ENCODE results near the gene LHX8. TPM values are rescaled to one million over a fixed set of nuclear protein-coding genes. Genes with fewer than 3 reads are reported as not detected.

Gene LHX8
- total and polyA plus RNA-seq, 2 donors (not counting 1 experiment from before 2014, with no cell fraction given): not detected

DNA sequence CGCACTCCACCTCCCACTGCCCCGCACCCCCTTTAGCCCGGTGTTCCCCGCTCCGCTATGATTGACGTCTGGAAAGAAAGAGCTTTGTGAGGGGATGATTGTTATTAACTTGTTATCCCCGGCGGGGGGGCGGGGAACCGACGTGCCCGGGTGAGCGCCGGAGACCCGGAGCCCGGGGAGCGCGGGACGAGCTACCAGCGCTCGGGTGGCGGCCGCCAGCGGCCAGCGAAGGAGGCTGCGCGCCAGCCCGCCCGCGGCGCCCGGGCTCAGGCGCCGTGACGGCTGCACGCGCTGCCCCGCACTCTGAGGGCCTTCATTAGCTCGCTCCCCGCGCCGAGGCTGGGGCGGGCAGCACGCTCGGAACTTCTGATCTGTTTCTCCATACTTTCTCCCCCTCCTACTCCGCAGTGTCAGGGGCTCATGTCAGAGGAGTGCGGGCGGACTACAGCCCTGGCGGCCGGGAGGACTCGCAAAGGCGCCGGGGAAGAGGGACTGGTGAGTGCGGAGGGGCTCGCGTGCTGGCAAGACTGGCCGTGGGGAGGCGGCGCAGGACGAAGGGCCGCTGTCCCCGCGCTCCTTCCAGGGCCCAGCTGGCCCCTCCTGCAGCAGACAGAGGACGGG is 2.1 kb downstream of the LHX8 start:
- no peak overlapping the region for H3K27ac ChIP-seq (ENCODE audit: insufficient read depth, low read length)
- no peaks in the 10 kb centered on the region for H3K79me2 ChIP-seq (ENCODE audit: control insufficient read depth, insufficient read depth, low read length)
- no peaks in the 10 kb centered on the region for H3K9me3 ChIP-seq (ENCODE audit: control insufficient read depth, insufficient read depth, low read depth, low read length)
- peaks cover 49% of the 10 kb centered on the region for H3K27me3 ChIP-seq (ENCODE audit: control insufficient read depth, insufficient read depth, low read length)
- H2AFZ ChIP-seq (ENCODE audit: low read length): no peak overlapping the region
- no peaks in the 10 kb centered on the region for H4K20me1 ChIP-seq (ENCODE audit: control insufficient read depth, extremely low read depth, insufficient read depth, low read length)
- DNase-seq (ENCODE audit: low read depth in 2 of 2): no peak
- no peak for TF ChIP-seq CTCF (conservative IDR thresholded peaks at IDR 0.05 in 1 of 2, IDR thresholded peaks at IDR 0.05 in 1 of 2; ENCODE audit: low read depth in 1 of 2, low read length in 2 of 2)
- no peak overlapping the region for H3K4me3 ChIP-seq (replicated peaks in 1 of 4; ENCODE audit: control extremely low read depth in 1 of 4, insufficient read depth in 1 of 4, low read depth in 3 of 4, low read length in 4 of 4)
- H3K4me2 ChIP-seq (ENCODE audit: extremely low read depth, insufficient read depth, low read length): no peak overlapping the region
- no peaks in the 10 kb centered on the region for H3K36me3 ChIP-seq (ENCODE audit: control insufficient read depth, insufficient read depth, low read length)
- H3K9ac ChIP-seq (ENCODE audit: insufficient read depth, low read length): no peak overlapping the region
- no peaks in the 10 kb centered on the region for H3K4me1 ChIP-seq (ENCODE audit: control insufficient read depth, extremely low read depth, insufficient read depth, low read length)

GRCh38 chr1:75136921-75137641 is 2.9 kb downstream of the LHX8 start:
- H3K27me3 ChIP-seq (ENCODE audit: control insufficient read depth, insufficient read depth, low read length): peaks cover 41% of the 10 kb centered on the region
- no peak overlapping the region for H3K4me3 ChIP-seq (replicated peaks in 1 of 4; ENCODE audit: control extremely low read depth in 1 of 4, insufficient read depth in 1 of 4, low read depth in 3 of 4, low read length in 4 of 4)
- H2AFZ ChIP-seq (ENCODE audit: low read length): no peak overlapping the region
- no peak overlapping the region for H3K27ac ChIP-seq (ENCODE audit: insufficient read depth, low read length)
- H3K9me3 ChIP-seq (ENCODE audit: control insufficient read depth, insufficient read depth, low read depth, low read length): no peaks in the 10 kb centered on the region
- no peaks in the 10 kb centered on the region for H3K4me1 ChIP-seq (ENCODE audit: control insufficient read depth, extremely low read depth, insufficient read depth, low read length)
- no peaks in the 10 kb centered on the region for H3K36me3 ChIP-seq (ENCODE audit: control insufficient read depth, insufficient read depth, low read length)
- peak in 1 of 2 donors; percentile 6 for DNase-seq (ENCODE audit: low read depth in 2 of 2)
- H4K20me1 ChIP-seq (ENCODE audit: control insufficient read depth, extremely low read depth, insufficient read depth, low read length): no peaks in the 10 kb centered on the region
- H3K4me2 ChIP-seq (ENCODE audit: extremely low read depth, insufficient read depth, low read length): no peak overlapping the region
- TF ChIP-seq CTCF (conservative IDR thresholded peaks at IDR 0.05 in 1 of 2, IDR thresholded peaks at IDR 0.05 in 1 of 2; ENCODE audit: low read depth in 1 of 2, low read length in 2 of 2): no peak
- TF ChIP-seq EZH2 (IDR thresholded peaks at IDR 0.05; ENCODE audit: low read length, missing control alignments): peak; percentile 31
- no peak overlapping the region for H3K9ac ChIP-seq (ENCODE audit: insufficient read depth, low read length)
- no peaks in the 10 kb centered on the region for H3K79me2 ChIP-seq (ENCODE audit: control insufficient read depth, insufficient read depth, low read length)

DNA sequence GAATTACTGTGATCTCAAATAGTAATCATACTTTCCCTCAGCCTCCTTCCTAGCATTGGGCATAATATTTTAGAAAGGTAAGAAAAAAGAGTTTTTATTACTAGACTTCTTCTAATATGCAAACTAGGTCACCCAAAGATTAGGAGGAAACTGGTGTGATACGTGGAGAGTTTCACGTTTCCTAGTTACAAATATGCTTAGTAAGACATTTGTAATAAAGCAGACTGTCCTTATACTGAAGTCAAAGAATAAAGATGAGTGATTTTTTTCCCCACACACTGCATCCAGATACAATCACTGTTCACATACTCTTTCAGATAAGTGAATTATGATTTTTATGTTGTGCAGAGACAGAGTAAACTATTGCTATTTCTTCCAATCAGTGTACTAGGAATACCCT is 17.9 kb downstream of the LHX8 start:
- Histone ChIP-seq H3K4me2 (ENCODE audit: extremely low read depth, insufficient read depth, low read length) (no peak overlapping the region), H3K36me3 (ENCODE audit: control insufficient read depth, insufficient read depth, low read length) (no peaks in the 10 kb centered on the region), H3K4me3 (replicated peaks in 1 of 4; ENCODE audit: control extremely low read depth in 1 of 4, insufficient read depth in 1 of 4, low read depth in 3 of 4, low read length in 4 of 4) (no peak overlapping the region), H4K20me1 (ENCODE audit: control insufficient read depth, extremely low read depth, insufficient read depth, low read length) (no peaks in the 10 kb centered on the region), H3K9me3 (ENCODE audit: control insufficient read depth, insufficient read depth, low read depth, low read length) (no peaks in the 10 kb centered on the region), H3K27ac (ENCODE audit: insufficient read depth, low read length) (no peak overlapping the region), H3K9ac (ENCODE audit: insufficient read depth, low read length) (no peak overlapping the region), H3K79me2 (ENCODE audit: control insufficient read depth, insufficient read depth, low read length) (no peaks in the 10 kb centered on the region), H3K27me3 (ENCODE audit: control insufficient read depth, insufficient read depth, low read length) (no peaks in the 10 kb centered on the region), H2AFZ (ENCODE audit: low read length) (no peak overlapping the region), H3K4me1 (ENCODE audit: control insufficient read depth, extremely low read depth, insufficient read depth, low read length) (no peaks in the 10 kb centered on the region)
- TF ChIP-seq EZH2 (IDR thresholded peaks at IDR 0.05; ENCODE audit: low read length, missing control alignments) (no peak), CTCF (conservative IDR thresholded peaks at IDR 0.05 in 1 of 2, IDR thresholded peaks at IDR 0.05 in 1 of 2; ENCODE audit: low read depth in 1 of 2, low read length in 2 of 2) (no peak)
- no peak for DNase-seq (ENCODE audit: low read depth in 2 of 2)
